Choroid plexus epithelial cell (primary cell): Measurements from ENCODE around the gene DNAH2.

ENCODE experiments used
- DNase-seq: peaks from one replicate; pipeline ENCODE4 v3.0.0-alpha.2; 2010; ENCODE audit warnings: low read depth
- H3K4me3 ChIP-seq: 2 replicates; pipeline ENCODE4 v1.5.1; 2011; ENCODE audit warnings: low read depth, mild to moderate bottlenecking, control low read depth, low read length, moderate library complexity
- TF ChIP-seq, protein P1 (sequence below): conservative IDR thresholded peaks from 2 replicates; pipeline ENCODE4 v1.5.1; 2011; ENCODE audit warnings: low read depth, mild to moderate bottlenecking, control low read depth, inconsistent platforms, low read length, moderate library complexity

DNAH2 gene

DNA sequence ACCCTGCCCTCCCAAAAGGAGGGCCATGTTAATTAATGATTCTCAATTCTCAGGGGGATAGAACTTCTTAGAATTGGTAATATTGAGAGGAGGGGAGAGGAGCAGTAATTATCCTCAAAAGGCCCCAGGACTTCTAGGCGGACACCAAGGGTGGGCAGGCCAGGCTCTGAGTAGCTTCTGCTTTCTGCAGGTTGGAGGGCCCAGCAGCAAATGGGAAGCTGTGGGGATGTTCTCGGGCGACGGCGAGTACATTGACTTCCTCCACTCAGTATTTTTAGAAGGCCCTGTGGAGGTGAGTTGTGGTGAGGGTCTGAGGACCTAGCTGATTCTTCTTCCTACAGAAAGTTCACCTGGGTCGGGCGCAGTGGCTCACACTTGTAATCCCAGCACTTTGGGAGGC, 57.5 kb downstream of the DNAH2 start:
- TF ChIP-seq, protein P1, sequence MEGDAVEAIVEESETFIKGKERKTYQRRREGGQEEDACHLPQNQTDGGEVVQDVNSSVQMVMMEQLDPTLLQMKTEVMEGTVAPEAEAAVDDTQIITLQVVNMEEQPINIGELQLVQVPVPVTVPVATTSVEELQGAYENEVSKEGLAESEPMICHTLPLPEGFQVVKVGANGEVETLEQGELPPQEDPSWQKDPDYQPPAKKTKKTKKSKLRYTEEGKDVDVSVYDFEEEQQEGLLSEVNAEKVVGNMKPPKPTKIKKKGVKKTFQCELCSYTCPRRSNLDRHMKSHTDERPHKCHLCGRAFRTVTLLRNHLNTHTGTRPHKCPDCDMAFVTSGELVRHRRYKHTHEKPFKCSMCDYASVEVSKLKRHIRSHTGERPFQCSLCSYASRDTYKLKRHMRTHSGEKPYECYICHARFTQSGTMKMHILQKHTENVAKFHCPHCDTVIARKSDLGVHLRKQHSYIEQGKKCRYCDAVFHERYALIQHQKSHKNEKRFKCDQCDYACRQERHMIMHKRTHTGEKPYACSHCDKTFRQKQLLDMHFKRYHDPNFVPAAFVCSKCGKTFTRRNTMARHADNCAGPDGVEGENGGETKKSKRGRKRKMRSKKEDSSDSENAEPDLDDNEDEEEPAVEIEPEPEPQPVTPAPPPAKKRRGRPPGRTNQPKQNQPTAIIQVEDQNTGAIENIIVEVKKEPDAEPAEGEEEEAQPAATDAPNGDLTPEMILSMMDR: no peak
- no peak overlapping the region for H3K4me3 ChIP-seq
- DNase-seq: no peak

DNA sequence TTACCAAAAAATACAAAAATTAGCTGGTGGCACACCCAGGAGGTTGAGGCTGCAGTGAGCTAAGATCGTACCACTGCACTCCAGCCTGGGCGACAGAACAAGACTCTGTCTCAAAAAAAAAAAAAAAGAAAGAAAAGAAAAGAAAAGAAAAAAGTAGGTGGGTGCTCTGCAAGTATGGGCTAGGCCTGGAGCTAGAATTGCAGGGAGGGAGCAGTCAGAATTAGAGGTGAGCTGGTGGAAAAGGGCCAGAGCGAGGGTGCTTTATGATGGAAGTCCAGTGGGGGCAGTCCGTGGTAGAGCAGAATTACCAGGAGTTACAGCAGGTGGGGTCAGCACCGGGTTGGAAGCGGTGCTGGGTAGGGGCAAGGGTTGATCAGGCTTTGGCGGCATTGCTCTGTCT, 59.5 kb downstream of the DNAH2 start:
- H3K4me3 ChIP-seq: no peak overlapping the region
- TF ChIP-seq, protein P1: no peak
- DNase-seq: no peak

DNA sequence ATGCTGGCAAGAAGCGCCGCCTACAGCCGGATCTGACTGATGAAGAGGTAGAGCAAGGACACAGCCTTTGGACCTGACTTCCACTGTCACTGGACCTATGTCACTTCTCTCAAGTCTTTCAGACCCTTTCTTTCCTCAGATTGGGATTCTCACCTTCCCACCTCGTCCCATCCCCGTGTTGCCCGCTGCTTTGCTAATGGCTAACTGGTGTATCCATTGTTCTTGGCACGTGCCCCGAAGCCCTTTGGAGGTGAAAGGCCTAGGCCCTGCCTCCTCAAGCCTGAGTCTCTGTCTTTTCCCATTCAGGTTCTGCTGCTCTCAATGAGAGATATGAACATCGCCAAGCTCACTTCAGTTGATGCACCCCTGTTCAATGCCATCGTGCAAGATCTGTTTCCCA, 63.2 kb downstream of the DNAH2 start:
- TF ChIP-seq, protein P1: no peak
- DNase-seq: no peak
- H3K4me3 ChIP-seq: no peak overlapping the region

DNA sequence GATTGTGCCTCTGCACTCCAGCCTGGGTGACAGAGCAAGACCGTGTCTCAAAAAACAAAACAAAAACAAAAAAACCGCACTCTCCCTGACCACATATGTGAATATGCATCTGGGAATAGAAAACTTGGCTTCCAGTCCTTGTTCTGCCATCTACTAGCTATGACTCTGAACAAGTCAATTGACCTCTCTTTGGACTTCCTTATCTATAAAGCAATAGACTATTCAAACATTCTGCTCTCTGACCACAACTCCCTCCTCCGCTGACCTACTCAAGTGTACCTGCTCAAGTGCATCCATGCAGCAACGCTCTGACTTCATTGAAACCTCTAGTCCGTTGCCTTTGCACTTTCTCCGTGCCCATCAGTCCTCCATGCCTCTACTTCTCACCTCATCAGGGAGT, 63.9 kb downstream of the DNAH2 start:
- TF ChIP-seq, protein P1: no peak
- peak; percentile 16 for DNase-seq

DNA sequence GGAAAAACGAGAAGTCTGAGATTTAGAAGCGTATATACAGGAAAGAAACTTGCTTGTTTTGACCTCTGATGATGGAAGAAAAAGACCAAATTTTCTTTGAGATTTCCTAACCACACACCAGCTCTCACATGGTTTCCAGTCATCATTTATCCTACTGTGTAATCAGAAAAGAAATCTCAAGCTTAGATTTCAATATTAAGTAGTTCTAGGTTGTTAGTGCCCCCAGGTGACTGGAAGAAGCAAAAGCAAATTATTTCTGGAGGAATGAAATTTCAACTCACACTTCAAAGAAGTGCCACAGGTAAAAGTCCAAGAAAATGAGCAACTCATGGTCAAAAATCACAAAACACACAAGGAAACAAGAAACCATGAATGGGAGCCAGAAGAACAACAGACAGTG, 64.7 kb downstream of the DNAH2 start:
- TF ChIP-seq, protein P1: peak; percentile 58
- DNase-seq: peak; percentile 83

More for the DNA sequence above, 63.9 kb downstream of the DNAH2 start:
- H3K4me3 ChIP-seq: no peak overlapping the region

DNA sequence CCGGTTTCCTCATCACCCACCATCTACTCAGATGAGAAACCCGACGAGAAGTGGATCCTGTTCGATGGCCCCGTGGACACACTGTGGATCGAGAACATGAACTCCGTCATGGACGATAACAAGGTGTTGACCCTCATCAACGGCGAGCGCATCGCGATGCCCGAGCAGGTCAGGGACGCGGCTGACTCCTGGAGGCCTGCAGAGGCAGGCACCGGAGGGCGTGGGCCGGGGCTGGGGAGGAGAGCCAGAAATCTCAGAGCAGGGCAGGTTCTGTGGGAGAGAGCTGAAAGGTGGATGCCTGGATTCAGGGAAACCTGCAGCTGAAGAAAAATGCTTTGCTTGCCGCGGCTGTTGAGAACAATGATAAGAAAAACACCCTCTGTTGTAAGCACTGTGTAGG, 69.3 kb downstream of the DNAH2 start:
- TF ChIP-seq, protein P1: no peak
- H3K4me3 ChIP-seq: no peak overlapping the region
- no peak for DNase-seq

More for the DNA sequence above, 64.7 kb downstream of the DNAH2 start:
- no peak overlapping the region for H3K4me3 ChIP-seq

DNA sequence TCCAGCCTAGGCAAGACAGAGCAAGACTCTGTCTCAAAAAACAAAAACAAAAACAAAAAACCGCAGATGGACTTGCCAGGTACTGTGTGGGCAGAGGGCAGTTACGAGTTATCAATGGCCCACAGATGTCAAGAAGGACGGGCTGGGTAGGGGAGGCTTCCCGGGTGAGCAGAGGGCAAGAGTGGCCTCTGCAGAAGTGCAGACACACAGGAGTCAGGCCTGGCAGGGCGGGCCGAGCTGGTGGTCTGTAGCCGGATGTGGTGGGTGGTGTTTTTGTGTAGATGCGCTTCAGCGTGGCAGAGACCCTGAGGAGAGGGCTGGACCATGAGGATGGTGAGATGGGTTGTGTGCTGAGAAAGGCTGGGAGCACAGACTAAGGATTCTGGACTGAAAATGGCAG, 71.6 kb downstream of the DNAH2 start:
- no peak for DNase-seq
- no peak overlapping the region for H3K4me3 ChIP-seq
- TF ChIP-seq, protein P1: no peak
